GM21737 (cell line): ENCODE measurements around the gene MYOM3.

Source experiments
- ATAC-seq: cut with Tn5 transposase; IDR thresholded peaks from one replicate; pipeline ENCODE4 v1.9.1; 2021; ENCODE audit warnings: mild to moderate bottlenecking, moderate library complexity; ENCODE audit not compliant: unreplicated experiment

Gene MYOM3

DNA sequence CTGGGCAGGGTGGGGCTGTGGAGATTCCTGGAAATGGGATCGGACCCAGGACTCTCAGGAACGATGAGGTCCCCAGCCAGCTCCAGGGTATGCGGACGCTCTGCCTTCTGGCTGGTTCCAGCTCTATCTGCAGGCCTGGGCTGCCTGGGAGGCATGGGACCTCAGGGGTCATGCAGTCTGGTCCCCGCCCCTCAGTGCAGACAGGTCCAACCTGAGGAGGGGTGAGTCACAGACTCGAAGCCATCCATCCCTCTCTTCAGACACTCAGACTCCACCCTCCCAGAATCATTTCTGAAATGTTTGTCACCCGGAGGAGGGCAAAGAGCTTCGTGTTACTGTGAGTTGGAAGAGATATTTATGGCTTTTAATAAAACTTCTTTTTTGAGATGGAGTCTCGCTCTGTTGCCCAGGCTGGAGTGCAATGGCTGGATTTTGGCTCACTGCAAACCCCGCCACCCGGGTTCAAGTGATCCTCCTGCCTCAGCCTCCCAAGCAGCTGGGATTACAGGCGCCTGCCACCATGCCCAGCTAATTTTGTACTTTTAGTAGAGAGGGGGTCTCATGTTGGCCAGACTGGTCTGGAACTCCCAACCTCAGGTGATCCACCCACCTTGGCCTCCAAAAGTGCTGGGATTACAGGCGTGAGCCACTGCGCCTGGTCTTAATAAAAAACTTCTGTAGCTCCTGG, 5.9 kb upstream of the MYOM3 start:
- ATAC-seq, result no peak

- no peak for ATAC-seq
These were observed 5.2 kb upstream of the MYOM3 start for GRCh38 chr1:24117132-24117531.

DNA sequence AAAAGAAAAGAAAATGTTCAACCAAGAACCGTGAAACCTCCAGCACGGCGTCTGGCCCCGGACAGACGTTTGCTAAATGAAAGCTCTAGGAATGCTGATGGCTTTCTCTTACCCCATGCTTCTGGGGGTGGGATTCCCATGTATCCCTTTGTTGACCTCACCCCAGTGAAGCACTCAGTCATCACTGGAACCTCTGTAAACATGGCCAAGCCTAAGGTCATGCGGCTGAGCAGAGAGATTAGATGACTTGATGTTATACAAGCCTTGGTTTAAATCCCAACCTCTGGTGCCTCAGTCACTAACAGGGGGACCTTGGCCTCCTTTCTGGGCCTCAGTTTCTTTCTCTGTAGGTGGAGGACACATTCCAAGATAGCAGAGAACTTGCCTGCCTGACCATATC, 2.8 kb upstream of the MYOM3 start:
- ATAC-seq, result no peak

DNA sequence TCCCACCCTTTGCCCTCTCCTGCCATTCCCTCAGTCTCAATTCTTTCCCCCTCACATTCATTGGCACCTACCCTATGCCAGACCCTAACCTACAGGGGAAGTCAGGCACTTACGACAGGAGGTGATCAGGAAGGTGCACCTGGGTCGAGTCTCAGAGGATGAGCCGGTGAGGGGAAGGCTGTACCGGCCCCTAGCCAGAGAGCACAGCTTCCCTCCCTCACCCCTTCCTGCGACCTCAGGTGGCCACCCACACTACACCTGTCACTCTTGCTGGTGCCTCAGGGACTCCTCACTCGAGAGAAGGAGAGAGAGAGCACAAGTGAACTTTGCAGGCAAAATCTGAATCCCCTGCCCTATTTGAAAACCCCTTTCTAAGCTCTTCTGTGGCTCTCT, 1.7 kb upstream of the MYOM3 start:
- no peak for ATAC-seq

DNA sequence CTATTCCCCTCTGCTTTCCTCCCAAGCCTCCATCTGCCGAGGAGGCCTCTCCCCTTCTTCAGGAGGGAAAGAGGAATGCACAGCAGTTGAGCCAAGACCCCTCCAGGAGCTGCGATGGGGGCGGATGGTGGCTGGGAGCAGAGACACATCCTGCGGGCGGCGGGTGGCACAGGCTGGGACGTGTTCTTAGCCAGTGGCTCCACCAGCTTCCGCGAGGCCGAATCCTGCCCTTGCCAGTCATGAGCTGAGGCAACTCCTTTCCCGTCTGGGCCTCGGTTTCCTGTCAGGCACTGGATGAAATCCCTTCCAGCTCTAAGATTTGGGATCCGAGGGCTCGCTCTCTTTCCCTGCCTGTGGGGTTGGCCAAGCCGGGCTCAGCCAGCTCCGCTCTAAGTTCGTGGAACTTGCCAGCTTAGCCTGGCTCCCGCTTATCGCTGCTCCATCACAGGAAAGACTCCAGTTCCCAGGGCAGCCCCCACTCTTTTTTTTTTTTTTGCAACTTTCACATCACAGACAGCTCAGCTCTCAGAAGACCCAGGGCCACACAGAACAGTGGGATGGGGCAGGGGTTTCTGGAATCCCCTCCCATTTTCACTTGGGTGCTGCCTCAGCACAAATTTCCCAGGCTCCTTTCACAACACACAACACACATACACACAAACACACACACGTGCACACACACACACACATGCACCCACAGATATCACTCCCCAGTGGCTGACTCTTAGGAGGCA, 506 bp downstream of the MYOM3 start:
- no peak for ATAC-seq

DNA sequence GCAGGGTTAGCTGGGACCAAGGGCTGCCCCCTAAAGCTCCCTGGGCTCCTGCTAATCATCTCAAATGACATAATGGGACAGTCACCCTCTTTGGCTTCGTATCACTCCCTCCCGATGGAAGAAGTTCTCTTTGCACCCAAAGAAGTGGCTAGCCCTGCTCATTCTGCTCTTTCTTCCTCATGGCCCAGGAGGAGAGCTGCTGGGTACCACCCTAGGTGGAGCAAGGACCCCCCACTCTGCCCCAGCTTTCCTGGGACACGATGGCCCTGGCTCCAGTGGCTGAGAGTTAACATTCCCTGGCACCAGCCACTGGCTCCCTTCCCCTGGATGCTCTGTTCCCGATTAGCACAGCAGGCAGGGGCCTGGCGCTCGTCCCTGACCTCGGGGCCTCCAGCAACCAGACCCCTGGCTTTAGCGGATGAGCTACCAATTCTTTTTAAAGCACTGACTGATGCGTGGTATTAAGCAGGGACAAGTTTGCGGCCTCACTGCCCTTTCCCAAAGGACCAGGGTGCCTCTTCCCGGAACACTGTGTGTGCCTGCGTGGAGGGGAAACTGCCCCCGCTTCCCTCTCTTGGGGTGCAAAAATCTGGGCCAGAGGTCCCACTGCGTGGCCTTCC, 1.2 kb downstream of the MYOM3 start:
- ATAC-seq, result no peak

DNA sequence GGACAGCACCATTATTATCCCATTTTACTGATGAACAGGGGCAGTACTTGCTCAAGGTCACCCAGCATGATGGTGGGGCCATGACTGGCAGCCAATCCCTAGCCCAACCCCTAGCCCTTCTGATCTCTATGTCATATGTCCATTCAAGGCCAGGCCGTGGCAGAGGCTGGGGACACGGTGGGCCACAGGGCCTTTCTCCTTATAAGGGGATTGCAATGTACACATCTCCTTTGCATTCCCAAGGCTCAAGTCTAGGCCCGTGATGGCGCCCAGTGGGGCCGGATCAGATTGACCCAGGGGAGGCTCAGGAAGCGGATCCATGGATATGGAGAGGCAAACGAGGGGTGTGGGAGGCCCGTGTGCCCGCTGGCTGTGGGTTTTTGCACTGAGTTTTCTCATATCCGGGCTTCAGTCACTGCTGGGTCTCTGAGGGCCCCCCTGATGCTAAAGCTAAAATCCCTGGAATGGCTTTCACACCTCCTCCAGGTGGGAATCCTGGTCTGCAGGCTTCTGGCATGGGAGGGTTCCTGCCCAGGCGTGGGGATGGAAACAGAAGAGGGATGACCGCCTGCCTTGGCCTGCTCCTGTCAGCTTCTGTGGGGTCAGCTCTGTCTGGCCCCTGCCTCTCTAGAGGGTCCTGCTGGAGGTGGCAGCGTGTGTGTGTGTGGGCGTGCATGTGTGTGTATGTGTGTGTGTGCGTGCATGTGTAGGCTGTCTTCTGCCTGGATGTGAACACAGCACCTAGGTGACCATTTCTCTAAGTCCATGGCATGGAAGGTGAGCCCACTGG, 2.1 kb downstream of the MYOM3 start:
- ATAC-seq, result no peak

DNA sequence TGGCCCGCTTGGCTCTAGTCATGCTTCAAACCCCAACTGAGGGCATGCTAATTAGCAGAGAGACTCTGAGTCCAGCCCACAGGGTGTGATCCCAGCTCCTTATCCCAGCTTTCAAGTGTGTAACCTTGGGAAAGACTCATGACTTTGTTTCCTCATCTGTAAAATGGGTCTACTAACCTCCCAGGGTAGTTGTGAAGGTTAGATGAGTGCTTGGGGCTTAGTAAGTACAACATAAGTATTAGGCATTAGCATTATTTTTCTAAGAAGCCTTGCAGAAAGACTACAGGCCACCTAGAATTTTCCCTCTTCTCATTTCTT, 2.8 kb downstream of the MYOM3 start:
- ATAC-seq, result no peak

DNA sequence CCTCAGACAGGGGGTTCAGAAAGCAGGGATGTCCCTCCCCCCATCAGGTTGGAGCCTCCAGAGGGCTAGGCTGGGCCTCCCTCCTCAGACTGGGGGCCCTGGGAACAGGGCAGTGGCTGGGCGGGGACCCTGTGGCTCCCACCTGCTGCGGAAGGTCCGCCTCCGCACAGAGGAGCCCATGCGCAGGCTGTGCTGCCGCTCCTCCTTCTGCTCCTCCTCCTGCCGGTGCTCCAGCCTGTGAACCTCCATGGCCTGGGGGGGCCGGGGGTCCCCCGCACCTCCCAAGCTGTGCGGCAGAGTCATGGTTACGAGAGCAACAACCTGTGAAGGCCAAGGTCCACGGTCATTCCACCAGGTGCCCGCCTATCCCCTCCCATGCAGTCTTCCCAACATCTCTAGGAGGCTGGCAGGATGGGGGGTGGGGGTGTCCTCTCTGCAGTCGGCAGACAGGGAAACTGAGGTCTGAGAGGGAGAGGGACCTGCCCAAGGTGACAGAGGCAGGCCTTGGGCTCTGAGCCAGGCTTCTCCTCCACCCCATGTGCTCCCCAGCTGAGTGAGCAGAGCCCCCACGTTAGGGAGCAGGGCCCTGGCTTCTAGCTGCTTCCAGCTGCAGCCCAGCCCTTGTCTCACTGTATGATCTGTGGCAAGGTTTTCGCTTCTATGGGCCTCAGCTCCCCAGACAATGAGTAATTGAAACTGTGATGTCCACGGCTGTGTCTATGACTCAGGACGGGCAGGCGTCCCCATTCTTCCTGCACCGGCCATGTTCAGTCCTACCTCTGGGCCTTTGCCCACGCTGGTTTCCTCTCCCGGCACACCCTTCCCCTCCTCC, 3.4 kb downstream of the MYOM3 start:
- ATAC-seq, result no peak

GRCh38 chr1:24107462-24108138, 4.3 kb downstream of the MYOM3 start:
- no peak for ATAC-seq

DNA sequence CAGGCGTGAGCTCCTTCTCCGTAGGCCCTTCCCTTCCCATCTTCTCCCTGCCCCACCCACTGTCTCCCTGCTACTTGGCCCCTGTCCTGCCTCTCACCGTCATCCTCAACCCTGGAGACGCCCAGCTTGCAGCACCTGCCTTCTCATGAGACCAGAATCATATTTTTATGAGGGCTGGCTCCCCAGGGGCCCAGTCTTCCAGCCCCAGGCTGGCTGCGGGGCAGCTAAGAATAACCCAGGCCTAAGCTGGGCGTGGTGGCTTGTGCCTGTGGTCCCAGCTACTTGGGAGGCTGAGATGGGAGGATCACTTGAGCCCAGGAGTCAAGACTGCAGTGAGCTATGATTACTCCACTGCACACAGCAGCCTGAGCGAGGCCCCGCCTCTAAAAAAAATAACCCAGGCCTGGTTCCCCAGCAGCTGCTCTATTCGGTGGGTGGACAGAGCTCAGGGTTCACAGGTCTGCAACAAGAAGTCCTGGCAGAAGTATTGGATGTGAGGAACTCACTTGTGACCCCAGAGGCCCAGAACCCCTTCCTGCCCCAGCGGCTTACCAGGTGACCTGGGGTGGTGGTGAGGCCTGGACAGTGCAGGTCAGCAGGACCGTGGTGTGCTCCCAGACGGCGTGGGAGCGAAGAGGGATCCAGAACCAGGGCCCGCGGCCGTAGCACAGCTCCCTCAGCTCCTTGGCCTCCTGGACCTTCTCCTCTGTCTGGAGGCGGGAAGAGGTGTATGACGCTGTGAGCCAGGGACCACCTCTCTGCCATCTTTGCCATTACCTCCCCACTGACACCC, 6.4 kb downstream of the MYOM3 start:
- ATAC-seq, result no peak

- no peak for ATAC-seq
These were observed 7.1 kb downstream of the MYOM3 start for GRCh38 chr1:24104854-24105253.

- ATAC-seq, result no peak
These were observed 8.1 kb downstream of the MYOM3 start for GRCh38 chr1:24103879-24104278.

- ATAC-seq, result no peak
These were observed 8.5 kb downstream of the MYOM3 start for GRCh38 chr1:24103408-24103807.

DNA sequence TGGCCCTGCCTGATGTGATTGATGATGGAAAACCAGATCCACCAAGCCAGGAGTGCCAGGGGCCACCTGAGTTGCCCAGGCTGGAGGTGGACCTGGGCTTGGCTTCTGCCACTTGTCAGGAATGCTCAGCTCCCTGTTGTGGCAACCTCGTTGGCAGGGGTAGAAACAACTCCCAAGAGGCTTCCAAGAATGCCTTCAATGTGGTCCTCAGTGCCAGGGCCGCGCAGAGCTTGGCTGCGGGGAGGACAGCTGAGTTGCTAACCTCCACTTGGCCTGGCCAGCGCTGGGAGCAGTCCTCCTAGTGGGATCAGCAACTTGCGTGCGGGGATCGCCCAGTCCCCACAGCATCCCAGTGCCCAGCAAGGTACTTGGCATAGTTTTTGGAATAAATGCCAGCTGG, 9.0 kb downstream of the MYOM3 start:
- ATAC-seq, result no peak

- ATAC-seq, result no peak
These were observed 9.9 kb downstream of the MYOM3 start for GRCh38 chr1:24101796-24102586.

DNA sequence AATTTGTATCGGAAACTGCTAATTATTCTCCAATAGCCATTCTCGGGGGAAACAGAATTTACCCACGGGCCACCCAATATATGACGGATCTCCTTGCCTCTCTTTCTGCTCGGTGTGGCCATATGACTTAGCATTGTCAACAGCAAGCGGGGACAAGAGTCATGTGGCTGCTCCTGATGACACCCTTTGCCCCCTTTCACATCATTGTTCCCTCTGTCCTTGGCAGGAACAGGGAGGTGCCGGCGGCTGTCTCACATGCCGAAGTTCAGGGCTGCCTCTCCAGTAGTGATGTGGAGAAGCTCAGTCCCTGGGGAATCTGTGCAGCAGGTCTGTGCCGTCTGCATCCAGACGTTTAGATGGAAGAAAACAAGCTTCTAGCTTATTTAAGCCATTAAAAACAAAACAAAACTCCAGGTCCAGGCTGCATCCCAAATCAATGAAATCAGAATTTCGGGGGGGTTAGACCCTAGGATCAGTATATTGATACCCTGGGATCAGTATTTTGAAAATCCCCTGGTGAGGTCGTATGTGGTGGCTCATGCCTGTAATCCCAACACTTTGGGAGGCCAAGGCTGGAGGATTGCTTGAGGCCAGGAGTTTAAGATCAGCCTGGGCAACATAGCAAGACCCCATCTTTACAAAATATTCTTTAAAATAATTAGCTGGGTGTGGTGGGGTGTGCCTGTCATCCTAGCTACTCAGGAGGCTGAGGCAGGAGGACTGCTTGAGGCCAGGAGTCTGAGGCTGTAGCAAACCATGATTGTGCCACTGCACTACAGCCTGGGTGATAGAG, 10.8 kb downstream of the MYOM3 start:
- no peak for ATAC-seq
